Left lung (tissue), 10 donors: ENCODE results near the gene TMEM135. TPM values are rescaled to one million over a fixed set of nuclear protein-coding genes. Genes with fewer than 3 reads are reported as not detected.

ENCODE experiments used
- ATAC-seq: fragments of 200-7000 bp; cut with Tn5 transposase; one replicate; pipeline ENCODE4 v1.9.1; 2020; ENCODE audit warnings: moderate library complexity
- DNase-seq, 4 donors: peaks; one replicate each; pipeline ENCODE4 v3.0.0-alpha.2; 2013 to 2020
- H3K27ac ChIP-seq, 2 donors: fragments of 200-600 bp; sonication (generic) in 1 of 2; one replicate each; pipeline versions ENCODE4 v1.5.0 to v1.8.0; 2020 to 2021
- H3K27me3 ChIP-seq, 2 donors: fragments of 200-600 bp; sonication (generic) in 1 of 2; one replicate each; pipeline versions ENCODE4 v1.5.0 to v1.8.0; 2020 to 2021
- H3K36me3 ChIP-seq, 2 donors: fragments of 200-600 bp; sonication (generic) in 1 of 2; one replicate each; pipeline versions ENCODE4 v1.5.0 to v1.8.0; 2020 to 2021
- H3K4me1 ChIP-seq, 2 donors: fragments of 200-600 bp; one replicate each; pipeline ENCODE4 v1.8.0; 2021
- H3K4me3 ChIP-seq, 2 donors: fragments of 200-600 bp; sonication (generic) in 1 of 2; one replicate each; pipeline versions ENCODE4 v1.5.0 to v1.8.0; 2020 to 2021; ENCODE audit warnings: mild to moderate bottlenecking in 1 of 2
- H3K9me3 ChIP-seq, 2 donors: fragments of 200-600 bp; sonication (generic) in 1 of 2; one replicate each; pipeline versions ENCODE4 v1.5.0 to v1.8.0; 2020 to 2021
- intact Hi-C, 2 donors: fragments of 100-400 bp; cut with DNase I; formaldehyde crosslinking; loops; one replicate each; pipeline versions ENCODE4 v1.11.2 to v1.14.2; 2022
- polyA plus RNA-seq, 6 donors: library from polyadenylated mRNA; unstranded; fragments of 120-200 nt; gene quantifications; one replicate each; pipeline ENCODE4 v1.2.1, GENCODE V29; 2013; ENCODE audit not compliant: insufficient read length in 6 of 6
- total RNA-seq, 2 donors: library from RNA; stranded (reverse); fragmentation: NEBNext Ultra II Directional; extraction: Animal tissue kit (Norgen Biotek cat#: 25700); gene quantifications; one replicate each; pipeline ENCODE4 v1.2.1, GENCODE V29; 2021
- TF ChIP-seq, protein P1 (sequence below), 2 donors: fragments of 200-600 bp; sonication (generic) in 1 of 2; IDR thresholded peaks; one replicate each; pipeline versions ENCODE4 v1.5.0 to v1.8.0; 2021; ENCODE audit warnings: antibody characterized with exemption in 2 of 2
- donor health status: DM: no; HTN: yes; CAD: no.
- donor health status: DM: no; HTN: no; CAD: no.

The TMEM135 gene
- total and polyA plus RNA-seq, 8 donors = 21.3 to 33.4 (median 27.2) TPM

DNA sequence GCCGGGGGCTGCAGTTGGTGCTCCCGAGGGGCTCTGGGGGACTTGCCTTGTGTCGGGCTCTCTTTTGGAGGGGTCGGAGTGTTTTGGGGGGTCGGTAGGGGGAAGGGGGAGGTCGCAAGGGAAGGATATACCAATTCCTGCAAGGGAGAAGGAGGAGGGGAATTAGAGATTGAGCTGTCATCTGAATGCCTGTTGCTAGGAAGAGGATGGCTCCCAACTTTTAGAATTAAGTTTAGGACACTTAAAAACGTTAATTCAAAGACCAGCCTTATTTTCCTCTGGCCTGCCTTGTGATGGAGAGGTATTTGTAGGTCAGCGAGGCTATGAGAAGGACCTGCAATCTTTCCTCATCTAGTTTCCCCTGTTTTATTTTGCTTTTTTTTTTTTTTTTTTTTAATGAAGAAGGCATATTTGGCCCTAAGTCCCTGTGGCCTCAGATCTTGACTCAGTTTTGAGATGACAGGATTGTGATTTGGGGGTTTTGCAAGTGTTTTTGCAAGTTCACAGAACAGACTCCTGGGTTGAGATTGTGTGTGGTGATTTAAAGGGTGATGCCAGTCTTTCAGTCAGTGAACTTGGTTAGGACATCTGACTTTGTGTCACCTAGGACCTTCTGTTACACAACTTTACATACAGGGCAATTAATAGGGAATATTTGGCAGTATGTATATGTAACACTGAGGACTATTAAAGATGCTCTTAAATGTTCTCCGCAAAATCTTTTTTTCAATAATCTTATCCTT is 672 bp downstream of the TMEM135 start:
- peak; percentile 5 for ATAC-seq

DNA sequence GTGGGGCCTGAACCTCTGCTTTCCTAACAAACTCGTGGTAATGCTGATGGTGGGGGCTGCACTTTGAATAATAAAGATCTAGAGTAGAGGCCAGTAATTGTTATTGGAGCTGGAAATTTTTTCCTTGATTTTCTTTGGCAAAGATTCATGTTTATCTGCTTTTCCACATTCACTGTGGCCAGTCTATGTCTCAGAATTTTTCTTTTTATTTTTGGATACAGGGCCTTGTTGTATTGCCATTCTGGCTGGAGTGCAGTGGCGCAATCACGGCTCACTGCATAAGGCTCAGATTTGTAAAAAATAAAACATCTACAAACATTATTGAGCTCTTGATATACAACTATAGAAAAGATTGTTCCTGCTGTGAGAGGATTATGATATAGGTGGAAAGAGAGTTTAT is 1.6 kb downstream of the TMEM135 start:
- DNase-seq (peak in 1 of 4 donors; percentile 36), ATAC-seq (no peak)
- intact Hi-C loops = no loop called here
- Histone ChIP-seq H3K36me3 (peaks cover 0 to 10% of the 10 kb centered on the region in 2 donors), H3K9me3 (no peaks in the 10 kb centered on the region), H3K27me3 (no peaks in the 10 kb centered on the region), H3K27ac (no peak overlapping the region), H3K4me1 (peaks cover 15 to 38% of the 10 kb centered on the region in 2 donors), H3K4me3 (peak overlapping the region in 1 of 2 donors; percentile 75)
- TF ChIP-seq, protein P1, sequence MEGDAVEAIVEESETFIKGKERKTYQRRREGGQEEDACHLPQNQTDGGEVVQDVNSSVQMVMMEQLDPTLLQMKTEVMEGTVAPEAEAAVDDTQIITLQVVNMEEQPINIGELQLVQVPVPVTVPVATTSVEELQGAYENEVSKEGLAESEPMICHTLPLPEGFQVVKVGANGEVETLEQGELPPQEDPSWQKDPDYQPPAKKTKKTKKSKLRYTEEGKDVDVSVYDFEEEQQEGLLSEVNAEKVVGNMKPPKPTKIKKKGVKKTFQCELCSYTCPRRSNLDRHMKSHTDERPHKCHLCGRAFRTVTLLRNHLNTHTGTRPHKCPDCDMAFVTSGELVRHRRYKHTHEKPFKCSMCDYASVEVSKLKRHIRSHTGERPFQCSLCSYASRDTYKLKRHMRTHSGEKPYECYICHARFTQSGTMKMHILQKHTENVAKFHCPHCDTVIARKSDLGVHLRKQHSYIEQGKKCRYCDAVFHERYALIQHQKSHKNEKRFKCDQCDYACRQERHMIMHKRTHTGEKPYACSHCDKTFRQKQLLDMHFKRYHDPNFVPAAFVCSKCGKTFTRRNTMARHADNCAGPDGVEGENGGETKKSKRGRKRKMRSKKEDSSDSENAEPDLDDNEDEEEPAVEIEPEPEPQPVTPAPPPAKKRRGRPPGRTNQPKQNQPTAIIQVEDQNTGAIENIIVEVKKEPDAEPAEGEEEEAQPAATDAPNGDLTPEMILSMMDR (IDR thresholded peaks at IDR 0.05) = no peak

More for the DNA sequence above, 672 bp downstream of the TMEM135 start:
- Histone ChIP-seq H3K4me1 (peaks cover 15 to 38% of the 10 kb centered on the region in 2 donors), H3K36me3 (peaks cover 0 to 5% of the 10 kb centered on the region in 2 donors), H3K9me3 (no peaks in the 10 kb centered on the region), H3K4me3 (peak overlapping the region; percentile 68 to 75), H3K27me3 (no peaks in the 10 kb centered on the region), H3K27ac (peak overlapping the region; percentile 84 to 85)
- TF ChIP-seq, protein P1 (IDR thresholded peaks at IDR 0.05) = no peak
- intact Hi-C loops = no loop called here
- no peak for DNase-seq

DNA sequence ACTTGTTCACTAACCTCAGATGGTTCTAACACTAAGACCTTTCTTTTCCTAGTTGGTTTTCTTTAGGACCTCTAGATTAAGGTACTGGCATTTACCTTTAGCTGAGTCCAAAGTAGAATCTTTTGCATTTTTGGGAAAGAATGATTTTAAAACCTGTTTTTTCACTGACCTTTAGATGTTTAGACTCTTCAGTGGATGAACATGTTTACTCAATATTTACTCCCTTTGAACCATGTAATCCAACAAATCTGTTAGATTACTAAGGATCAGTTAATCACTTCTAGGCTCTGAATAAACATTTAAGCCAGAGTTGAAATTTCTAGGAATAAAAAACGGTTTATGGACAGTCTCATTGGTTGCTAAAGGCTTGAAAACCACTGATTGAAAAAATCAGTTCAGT is 6.2 kb downstream of the TMEM135 start:
- no peaks in the 10 kb centered on the region for H3K9me3 ChIP-seq
- intact Hi-C loops = no loop called here
- H3K27ac ChIP-seq = no peak overlapping the region
- no peak for ATAC-seq
- H3K36me3 ChIP-seq = peaks cover 0 to 18% of the 10 kb centered on the region in 2 donors
- no peak overlapping the region for H3K4me3 ChIP-seq
- TF ChIP-seq, protein P1 (IDR thresholded peaks at IDR 0.05) = no peak
- DNase-seq = no peak
- peaks cover 8 to 15% of the 10 kb centered on the region in 2 donors for H3K4me1 ChIP-seq
- no peaks in the 10 kb centered on the region for H3K27me3 ChIP-seq

DNA sequence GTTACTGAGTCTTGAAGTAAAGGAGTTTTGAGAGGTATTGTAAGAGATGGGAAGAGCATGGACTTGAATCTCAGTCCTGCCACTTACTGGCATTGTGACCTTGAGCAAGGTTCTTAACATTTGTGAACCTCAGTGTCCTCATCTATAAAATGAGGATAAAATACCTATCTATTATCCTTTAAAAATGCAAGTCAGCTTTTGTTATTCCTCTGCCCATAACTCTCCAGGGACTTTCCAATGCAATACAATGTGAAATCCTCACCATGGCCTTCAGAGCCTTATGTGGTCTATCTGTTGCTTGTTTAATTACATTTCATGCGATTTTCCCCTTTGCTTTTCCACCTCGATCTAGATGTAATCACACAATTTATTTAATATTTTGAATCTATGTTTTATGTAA is 9.1 kb downstream of the TMEM135 start:
- H3K36me3 ChIP-seq = peaks cover 0 to 18% of the 10 kb centered on the region in 2 donors
- no peaks in the 10 kb centered on the region for H3K9me3 ChIP-seq
- ATAC-seq (no peak), DNase-seq (no peak)
- no peaks in the 10 kb centered on the region for H3K4me1 ChIP-seq
- H3K4me3 ChIP-seq = no peak overlapping the region
- intact Hi-C loops = no loop called here
- TF ChIP-seq, protein P1 (IDR thresholded peaks at IDR 0.05) = no peak
- no peaks in the 10 kb centered on the region for H3K27me3 ChIP-seq
- no peak overlapping the region for H3K27ac ChIP-seq

DNA sequence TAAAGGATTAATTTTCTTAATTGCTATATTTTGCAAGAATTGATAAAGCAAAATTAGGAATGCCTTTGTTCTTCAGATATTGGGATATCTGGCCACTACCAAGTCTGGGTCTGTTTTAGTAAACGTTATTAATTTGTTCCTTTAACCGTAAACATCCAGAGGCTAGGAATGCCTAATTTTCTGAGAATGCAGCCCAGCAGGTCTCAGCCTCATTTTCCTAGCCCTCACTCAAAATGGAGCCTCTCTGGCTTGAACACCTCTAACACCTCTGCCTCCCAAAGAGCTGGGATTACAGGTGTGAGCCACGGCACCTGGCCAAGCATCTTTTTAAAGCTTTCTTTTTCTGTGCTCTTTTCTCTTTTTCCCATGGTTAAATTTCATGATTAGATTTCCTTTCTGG is 18.4 kb downstream of the TMEM135 start:
- no peak for ATAC-seq
- intact Hi-C loops = no loop called here
- no peak overlapping the region for H3K4me3 ChIP-seq
- no peaks in the 10 kb centered on the region for H3K36me3 ChIP-seq
- H3K27ac ChIP-seq = no peak overlapping the region
- DNase-seq = no peak
- no peaks in the 10 kb centered on the region for H3K9me3 ChIP-seq
- TF ChIP-seq, protein P1 (IDR thresholded peaks at IDR 0.05) = no peak
- H3K4me1 ChIP-seq = no peaks in the 10 kb centered on the region
- no peaks in the 10 kb centered on the region for H3K27me3 ChIP-seq
